Measurements from ENCODE around the gene RABGAP1L. TPM values are rescaled to one million over a fixed set of nuclear protein-coding genes. Genes with fewer than 3 reads are reported as not detected.

RABGAP1L gene
- total and polyA plus RNA-seq, 10 of the 15 experiments (the other 5 are each of a cell fraction or from before 2014, with no cell fraction given), result 5.8 to 194 (median 113) TPM

GRCh38 chr1:174911606-174912005 lies 752.3 kb downstream of the RABGAP1L start (continued):
- TF ChIP-seq, protein P1, sequence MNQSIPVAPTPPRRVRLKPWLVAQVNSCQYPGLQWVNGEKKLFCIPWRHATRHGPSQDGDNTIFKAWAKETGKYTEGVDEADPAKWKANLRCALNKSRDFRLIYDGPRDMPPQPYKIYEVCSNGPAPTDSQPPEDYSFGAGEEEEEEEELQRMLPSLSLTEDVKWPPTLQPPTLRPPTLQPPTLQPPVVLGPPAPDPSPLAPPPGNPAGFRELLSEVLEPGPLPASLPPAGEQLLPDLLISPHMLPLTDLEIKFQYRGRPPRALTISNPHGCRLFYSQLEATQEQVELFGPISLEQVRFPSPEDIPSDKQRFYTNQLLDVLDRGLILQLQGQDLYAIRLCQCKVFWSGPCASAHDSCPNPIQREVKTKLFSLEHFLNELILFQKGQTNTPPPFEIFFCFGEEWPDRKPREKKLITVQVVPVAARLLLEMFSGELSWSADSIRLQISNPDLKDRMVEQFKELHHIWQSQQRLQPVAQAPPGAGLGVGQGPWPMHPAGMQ (IDR thresholded peaks at IDR 0.05; ENCODE audit: borderline replicate concordance), result no peak
- no peak for TF ChIP-seq MYC (IDR thresholded peaks at IDR 0.05; ENCODE audit: insufficient read depth, insufficient read length, insufficient replicate concordance, low read length, severe bottlenecking)
- no peak for TF ChIP-seq FOXM1 (IDR thresholded peaks at IDR 0.05; ENCODE audit: low read depth, low read length)
- no peak for TF ChIP-seq TBL1XR1 (IDR thresholded peaks at IDR 0.05; ENCODE audit: low read depth, low read length)
- no peak for TF ChIP-seq ZNF217 (IDR thresholded peaks at IDR 0.05)
- TF ChIP-seq, protein P2, sequence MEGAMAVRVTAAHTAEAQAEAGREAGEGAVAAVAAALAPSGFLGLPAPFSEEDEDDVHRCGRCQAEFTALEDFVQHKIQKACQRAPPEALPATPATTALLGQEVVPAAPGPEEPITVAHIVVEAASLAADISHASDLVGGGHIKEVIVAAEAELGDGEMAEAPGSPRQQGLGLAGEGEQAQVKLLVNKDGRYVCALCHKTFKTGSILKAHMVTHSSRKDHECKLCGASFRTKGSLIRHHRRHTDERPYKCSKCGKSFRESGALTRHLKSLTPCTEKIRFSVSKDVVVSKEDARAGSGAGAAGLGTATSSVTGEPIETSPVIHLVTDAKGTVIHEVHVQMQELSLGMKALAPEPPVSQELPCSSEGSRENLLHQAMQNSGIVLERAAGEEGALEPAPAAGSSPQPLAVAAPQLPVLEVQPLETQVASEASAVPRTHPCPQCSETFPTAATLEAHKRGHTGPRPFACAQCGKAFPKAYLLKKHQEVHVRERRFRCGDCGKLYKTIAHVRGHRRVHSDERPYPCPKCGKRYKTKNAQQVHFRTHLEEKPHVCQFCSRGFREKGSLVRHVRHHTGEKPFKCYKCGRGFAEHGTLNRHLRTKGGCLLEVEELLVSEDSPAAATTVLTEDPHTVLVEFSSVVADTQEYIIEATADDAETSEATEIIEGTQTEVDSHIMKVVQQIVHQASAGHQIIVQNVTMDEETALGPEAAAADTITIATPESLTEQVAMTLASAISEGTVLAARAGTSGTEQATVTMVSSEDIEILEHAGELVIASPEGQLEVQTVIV (IDR thresholded peaks at IDR 0.05; ENCODE audit: borderline replicate concordance, partially characterized antibody), result no peak
- TF ChIP-seq SMAD5 (IDR thresholded peaks at IDR 0.05; ENCODE audit: low read depth), result no peak
- no peak for TF ChIP-seq RCOR1 (conservative IDR thresholded peaks at IDR 0.05; ENCODE audit: low read depth, low read length)
- no peak for TF ChIP-seq SMAD1 (IDR thresholded peaks at IDR 0.05; ENCODE audit: low read depth, partially characterized antibody)
- no peak for TF ChIP-seq ATF3 (IDR thresholded peaks at IDR 0.05; ENCODE audit: borderline replicate concordance, extremely low read depth, low read depth, low read length)
- TF ChIP-seq, protein P3, sequence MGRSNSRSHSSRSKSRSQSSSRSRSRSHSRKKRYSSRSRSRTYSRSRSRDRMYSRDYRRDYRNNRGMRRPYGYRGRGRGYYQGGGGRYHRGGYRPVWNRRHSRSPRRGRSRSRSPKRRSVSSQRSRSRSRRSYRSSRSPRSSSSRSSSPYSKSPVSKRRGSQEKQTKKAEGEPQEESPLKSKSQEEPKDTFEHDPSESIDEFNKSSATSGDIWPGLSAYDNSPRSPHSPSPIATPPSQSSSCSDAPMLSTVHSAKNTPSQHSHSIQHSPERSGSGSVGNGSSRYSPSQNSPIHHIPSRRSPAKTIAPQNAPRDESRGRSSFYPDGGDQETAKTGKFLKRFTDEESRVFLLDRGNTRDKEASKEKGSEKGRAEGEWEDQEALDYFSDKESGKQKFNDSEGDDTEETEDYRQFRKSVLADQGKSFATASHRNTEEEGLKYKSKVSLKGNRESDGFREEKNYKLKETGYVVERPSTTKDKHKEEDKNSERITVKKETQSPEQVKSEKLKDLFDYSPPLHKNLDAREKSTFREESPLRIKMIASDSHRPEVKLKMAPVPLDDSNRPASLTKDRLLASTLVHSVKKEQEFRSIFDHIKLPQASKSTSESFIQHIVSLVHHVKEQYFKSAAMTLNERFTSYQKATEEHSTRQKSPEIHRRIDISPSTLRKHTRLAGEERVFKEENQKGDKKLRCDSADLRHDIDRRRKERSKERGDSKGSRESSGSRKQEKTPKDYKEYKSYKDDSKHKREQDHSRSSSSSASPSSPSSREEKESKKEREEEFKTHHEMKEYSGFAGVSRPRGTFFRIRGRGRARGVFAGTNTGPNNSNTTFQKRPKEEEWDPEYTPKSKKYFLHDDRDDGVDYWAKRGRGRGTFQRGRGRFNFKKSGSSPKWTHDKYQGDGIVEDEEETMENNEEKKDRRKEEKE (IDR thresholded peaks at IDR 0.05), result no peak
- TF ChIP-seq ZNF384 (IDR thresholded peaks at IDR 0.05; ENCODE audit: borderline replicate concordance, low read depth, low read length), result no peak

Data from GM12878 (cell line).